Left ventricle myocardium inferior (tissue), 1 donor: ENCODE measurements around the gene E2F4. TPM values are rescaled to one million over a fixed set of nuclear protein-coding genes. Genes with fewer than 3 reads are reported as not detected.

Experiments
- DNase-seq: peaks from one replicate; pipeline ENCODE4 v3.0.0-alpha.2; 2020
- H3K27ac ChIP-seq: fragments of 200-600 bp; replicated peaks from 2 replicates; pipeline ENCODE4 v1.8.0; 2021
- H3K27me3 ChIP-seq: fragments of 200-600 bp; 2 replicates; pipeline ENCODE4 v1.8.0; 2021; ENCODE audit warnings: low read depth
- H3K36me3 ChIP-seq: fragments of 200-600 bp; 2 replicates; pipeline ENCODE4 v1.8.0; 2021
- H3K4me1 ChIP-seq: fragments of 200-600 bp; 2 replicates; pipeline ENCODE4 v1.8.0; 2021
- H3K4me3 ChIP-seq: fragments of 200-600 bp; 2 replicates; pipeline ENCODE4 v1.8.0; 2021; ENCODE audit warnings: mild to moderate bottlenecking, moderate library complexity
- H3K9me3 ChIP-seq: fragments of 200-600 bp; replicated peaks from 2 replicates; pipeline ENCODE4 v1.8.0; 2021
- CTCF ChIP-seq: fragments of 200-600 bp; IDR thresholded peaks from 2 replicates; pipeline ENCODE4 v1.8.0; 2021; ENCODE audit warnings: antibody characterized with exemption, mild to moderate bottlenecking, borderline replicate concordance
- intact Hi-C: fragments of 100-400 bp; cut with micrococcal nuclease; formaldehyde crosslinking; loops from one replicate; pipeline ENCODE4 v1.11.0; 2022
- total RNA-seq: library from RNA; stranded (reverse); fragmentation: NEBNext Ultra II Directional; extraction: Animal tissue kit (Norgen Biotek cat#: 25700); gene quantifications from one replicate; pipeline ENCODE4 v1.2.1, GENCODE V29; 2021
- donor health status: DM: no; HTN: yes; CAD: no; lungs with severe emphysema.

Gene E2F4
- total RNA-seq, 1 donor from 2014 or later, result 35.9 TPM

- TF ChIP-seq CTCF, result no peak
- Histone ChIP-seq H3K4me3 (no peak overlapping the region), H3K27me3 (no peaks in the 10 kb centered on the region), H3K9me3 (no peaks in the 10 kb centered on the region), H3K27ac (no peak overlapping the region), H3K4me1 (peaks cover 24% of the 10 kb centered on the region), H3K36me3 (peaks cover 79% of the 10 kb centered on the region)
- DNase-seq, result no peak
- intact Hi-C loops, result no loop called here
Observed at GRCh38 chr16:67230809-67231660, 39.1 kb downstream of the E2F4 start.

GRCh38 chr16:67233596-67233995 is 41.6 kb downstream of the E2F4 start:
- Histone ChIP-seq H3K36me3 (peaks cover 97% of the 10 kb centered on the region), H3K4me3 (no peak overlapping the region), H3K4me1 (no peaks in the 10 kb centered on the region), H3K27ac (no peak overlapping the region), H3K27me3 (no peaks in the 10 kb centered on the region), H3K9me3 (no peaks in the 10 kb centered on the region)
- intact Hi-C loops, result no loop called here
- no peak for DNase-seq
- TF ChIP-seq CTCF, result no peak

- no peaks in the 10 kb centered on the region for H3K4me1 ChIP-seq
- no peak for DNase-seq
Observed at GRCh38 chr16:67234180-67234597, 42.2 kb downstream of the E2F4 start.

GRCh38 chr16:67235816-67236562 is 44.0 kb downstream of the E2F4 start:
- H3K36me3 ChIP-seq, result peaks cover 87% of the 10 kb centered on the region

More at GRCh38 chr16:67234180-67234597, 42.2 kb downstream of the E2F4 start:
- TF ChIP-seq CTCF, result no peak
- Histone ChIP-seq H3K4me3 (no peak overlapping the region), H3K9me3 (no peaks in the 10 kb centered on the region), H3K36me3 (peaks cover 97% of the 10 kb centered on the region), H3K27me3 (no peaks in the 10 kb centered on the region), H3K27ac (no peak overlapping the region)
- intact Hi-C loops, result no loop called here

More at GRCh38 chr16:67235816-67236562, 44.0 kb downstream of the E2F4 start:
- intact Hi-C loops, result no loop called here
- H3K4me3 ChIP-seq, result no peak overlapping the region
- no peak for DNase-seq
- no peak overlapping the region for H3K27ac ChIP-seq
- TF ChIP-seq CTCF, result no peak
- H3K4me1 ChIP-seq, result peaks cover 13% of the 10 kb centered on the region
- no peaks in the 10 kb centered on the region for H3K9me3 ChIP-seq
- H3K27me3 ChIP-seq, result no peaks in the 10 kb centered on the region
